Right lobe of liver (tissue), 4 donors: ENCODE data around the gene KXD1.

Source experiments
- CTCF ChIP-seq, 4 donors: fragments of 200-600 bp in 3 of 4; fragments of 450-650 bp in 1 of 4; IDR thresholded peaks; one replicate each; pipeline versions ENCODE4 v1.5.1 to v1.8.0; 2016 to 2022; ENCODE audit warnings: antibody characterized with exemption in 4 of 4, mild to moderate bottlenecking in 2 of 4
- POLR2A ChIP-seq: fragments of 450-650 bp; IDR thresholded peaks from one replicate; pipeline ENCODE4 v1.6.1; 2017; ENCODE audit warnings: antibody characterized with exemption, mild to moderate bottlenecking
- donor health status: DM: no; HTN: no; CAD: no.
- donor health status: DM: no; HTN: no; CAD: no.
- donor health status: DM: no; HTN: yes; CAD: no.

GRCh38 chr19:18596752-18597157 is 39.1 kb downstream of the KXD1 start:
- TF ChIP-seq CTCF (IDR thresholded peaks at IDR 0.05), result no peak
- TF ChIP-seq POLR2A, result no peak
